ENCODE results near the gene SH2D1A.

The SH2D1A gene

DNA sequence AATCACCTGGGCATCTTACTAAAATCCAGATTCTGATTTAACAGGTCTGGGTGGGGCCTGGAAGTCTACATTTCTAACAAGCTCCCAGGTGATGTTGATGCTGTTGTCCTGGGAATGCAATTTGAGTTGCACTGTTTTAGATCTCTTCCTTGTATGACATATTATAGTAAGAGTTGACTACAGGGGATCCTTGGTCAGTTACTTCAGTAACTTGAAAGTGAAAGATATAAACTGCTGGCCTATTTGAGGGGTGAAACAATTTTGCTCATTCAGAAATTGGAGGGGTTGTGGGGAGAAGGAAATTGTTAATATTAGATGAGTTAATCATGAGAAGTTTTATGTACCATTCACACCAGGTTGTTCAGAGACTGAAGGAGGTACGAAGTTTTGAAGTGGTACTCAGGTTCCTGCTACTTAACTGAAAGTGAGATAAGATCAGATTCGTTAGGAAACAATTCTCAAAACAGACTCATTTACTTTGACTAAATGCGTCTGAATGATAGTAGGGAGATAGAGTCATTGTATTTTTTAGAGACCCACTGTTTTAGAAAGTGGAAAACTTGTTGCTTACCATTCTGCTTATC, 12.5 kb downstream of the SH2D1A start:
- DNase-seq (ENCODE audit: low read depth, low spot score): no peak
- Histone ChIP-seq H3K9me3 (ENCODE audit: insufficient read depth, low read length) (no peaks in the 10 kb centered on the region), H3K9ac (ENCODE audit: insufficient read length, low read depth) (no peak overlapping the region), H3K36me3 (ENCODE audit: insufficient read depth, insufficient read length, low read length) (no peaks in the 10 kb centered on the region), H3K27me3 (ENCODE audit: insufficient read depth, insufficient read length) (no peaks in the 10 kb centered on the region), H3K4me1 (ENCODE audit: insufficient read depth, insufficient read length) (no peaks in the 10 kb centered on the region), H3K4me3 (ENCODE audit: insufficient read length, low read depth) (no peak overlapping the region)
- no peak for TF ChIP-seq ZNF274 (IDR thresholded peaks at IDR 0.05; ENCODE audit: low read depth, low read length)
- no peak for TF ChIP-seq SUZ12 (IDR thresholded peaks at IDR 0.05; ENCODE audit: extremely low read depth, insufficient read depth, insufficient read length)
- no peak for TF ChIP-seq YY1 (IDR thresholded peaks at IDR 0.05; ENCODE audit: insufficient read depth, insufficient read length)

DNA sequence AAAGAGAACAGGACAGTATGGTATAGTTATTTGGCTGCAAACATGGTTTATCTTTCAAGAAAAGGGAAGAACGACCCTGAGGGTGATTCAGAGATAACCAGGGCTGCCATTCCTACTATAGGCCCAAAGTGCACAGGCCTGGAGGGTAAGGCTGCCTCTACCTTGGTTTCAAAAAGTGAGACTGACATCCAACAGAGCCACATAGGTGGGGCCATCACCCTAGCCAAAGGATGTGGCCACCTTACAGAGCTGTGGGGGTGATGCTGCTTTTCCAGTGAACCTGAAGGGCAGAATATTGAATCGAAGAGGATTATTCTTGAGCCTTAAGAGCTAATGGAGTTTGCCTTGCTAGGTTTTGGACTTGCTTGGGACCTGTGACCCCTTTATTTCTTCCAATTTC, 15.7 kb downstream of the SH2D1A start:
- no peaks in the 10 kb centered on the region for H3K36me3 ChIP-seq (ENCODE audit: insufficient read depth, insufficient read length, low read length)
- H3K9me3 ChIP-seq (ENCODE audit: insufficient read depth, low read length): no peaks in the 10 kb centered on the region
- H3K9ac ChIP-seq (ENCODE audit: insufficient read length, low read depth): no peak overlapping the region
- DNase-seq (ENCODE audit: low read depth, low spot score): no peak
- no peak overlapping the region for H3K4me3 ChIP-seq (ENCODE audit: insufficient read length, low read depth)
- TF ChIP-seq YY1 (IDR thresholded peaks at IDR 0.05; ENCODE audit: insufficient read depth, insufficient read length): no peak
- no peak for TF ChIP-seq ZNF274 (IDR thresholded peaks at IDR 0.05; ENCODE audit: low read depth, low read length)
- TF ChIP-seq SUZ12 (IDR thresholded peaks at IDR 0.05; ENCODE audit: extremely low read depth, insufficient read depth, insufficient read length): no peak
- H3K4me1 ChIP-seq (ENCODE audit: insufficient read depth, insufficient read length): no peaks in the 10 kb centered on the region
- H3K27me3 ChIP-seq (ENCODE audit: insufficient read depth, insufficient read length): no peaks in the 10 kb centered on the region

DNA sequence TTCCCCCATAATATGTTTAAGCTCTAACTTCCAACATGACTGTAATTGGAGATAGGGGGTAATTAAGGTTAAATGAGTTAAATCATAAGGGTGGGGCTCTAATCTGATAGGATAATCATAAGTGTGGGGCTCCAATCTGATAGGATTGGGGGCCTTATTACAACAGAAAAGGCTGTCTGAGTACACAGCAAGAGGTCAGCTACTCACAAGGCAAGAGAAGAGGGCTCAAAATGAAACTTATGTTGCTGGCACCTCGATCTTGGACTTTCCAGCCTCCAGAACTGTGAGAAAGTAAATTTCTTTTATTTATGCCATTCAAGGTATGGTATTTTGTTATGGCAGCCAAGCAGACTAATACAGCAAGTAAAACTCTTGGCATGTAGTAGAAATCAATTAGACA, 16.4 kb downstream of the SH2D1A start:
- Histone ChIP-seq H3K4me1 (ENCODE audit: insufficient read depth, insufficient read length) (no peaks in the 10 kb centered on the region), H3K4me3 (ENCODE audit: insufficient read length, low read depth) (no peak overlapping the region), H3K27me3 (ENCODE audit: insufficient read depth, insufficient read length) (no peaks in the 10 kb centered on the region), H3K9me3 (ENCODE audit: insufficient read depth, low read length) (no peaks in the 10 kb centered on the region), H3K9ac (ENCODE audit: insufficient read length, low read depth) (no peak overlapping the region), H3K36me3 (ENCODE audit: insufficient read depth, insufficient read length, low read length) (no peaks in the 10 kb centered on the region)
- DNase-seq (ENCODE audit: low read depth, low spot score): no peak
- no peak for TF ChIP-seq SUZ12 (IDR thresholded peaks at IDR 0.05; ENCODE audit: extremely low read depth, insufficient read depth, insufficient read length)
- TF ChIP-seq ZNF274 (IDR thresholded peaks at IDR 0.05; ENCODE audit: low read depth, low read length): no peak
- TF ChIP-seq YY1 (IDR thresholded peaks at IDR 0.05; ENCODE audit: insufficient read depth, insufficient read length): no peak

DNA sequence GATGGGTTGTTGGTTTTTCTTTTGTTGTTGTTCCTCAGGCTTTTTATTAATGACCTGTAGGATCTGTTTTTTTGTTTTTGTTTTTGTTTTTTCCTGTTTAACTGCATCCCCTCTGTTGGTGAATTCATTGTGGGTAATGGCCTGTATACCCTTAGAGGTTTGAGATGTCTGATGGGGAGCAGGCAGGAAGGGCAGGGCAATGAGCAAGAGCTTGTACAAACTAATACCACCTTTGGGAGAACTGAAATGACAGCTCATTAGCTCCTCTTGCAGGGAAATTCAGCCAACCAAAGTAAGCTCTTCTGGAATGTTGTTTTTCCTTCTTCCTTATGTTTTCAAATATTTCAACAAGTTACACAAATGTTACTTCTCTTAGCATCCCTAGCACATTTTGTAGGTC, 23.4 kb downstream of the SH2D1A start:
- no peaks in the 10 kb centered on the region for H3K4me1 ChIP-seq (ENCODE audit: insufficient read depth, insufficient read length)
- no peaks in the 10 kb centered on the region for H3K27me3 ChIP-seq (ENCODE audit: insufficient read depth, insufficient read length)
- no peak overlapping the region for H3K4me3 ChIP-seq (ENCODE audit: insufficient read length, low read depth)
- H3K36me3 ChIP-seq (ENCODE audit: insufficient read depth, insufficient read length, low read length): no peaks in the 10 kb centered on the region
- H3K9me3 ChIP-seq (ENCODE audit: insufficient read depth, low read length): no peaks in the 10 kb centered on the region
- TF ChIP-seq SUZ12 (IDR thresholded peaks at IDR 0.05; ENCODE audit: extremely low read depth, insufficient read depth, insufficient read length): no peak
- no peak for TF ChIP-seq ZNF274 (IDR thresholded peaks at IDR 0.05; ENCODE audit: low read depth, low read length)
- no peak for TF ChIP-seq YY1 (IDR thresholded peaks at IDR 0.05; ENCODE audit: insufficient read depth, insufficient read length)
- no peak for DNase-seq (ENCODE audit: low read depth, low spot score)
- no peak overlapping the region for H3K9ac ChIP-seq (ENCODE audit: insufficient read length, low read depth)

DNA sequence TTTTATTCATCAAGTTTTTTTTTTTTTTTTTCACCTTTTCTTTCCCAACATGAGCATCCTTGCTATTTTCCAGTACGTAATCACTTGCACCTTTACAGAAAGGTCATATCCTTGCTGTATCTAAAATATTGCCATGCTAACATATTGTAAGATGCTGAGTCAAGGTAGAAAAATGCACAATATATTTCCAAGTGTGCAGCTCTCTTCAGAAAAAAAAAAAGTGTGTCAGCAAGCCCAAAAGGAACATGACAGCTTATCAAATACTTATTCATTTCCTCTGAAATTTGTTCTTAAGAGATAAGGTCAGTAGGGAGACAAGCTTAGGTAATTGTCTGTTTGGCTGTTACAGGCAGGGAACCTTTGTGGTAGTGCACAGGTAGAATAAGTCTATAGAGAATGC, 27.0 kb downstream of the SH2D1A start:
- no peaks in the 10 kb centered on the region for H3K36me3 ChIP-seq (ENCODE audit: insufficient read depth, insufficient read length, low read length)
- H3K27me3 ChIP-seq (ENCODE audit: insufficient read depth, insufficient read length): no peaks in the 10 kb centered on the region
- no peaks in the 10 kb centered on the region for H3K9me3 ChIP-seq (ENCODE audit: insufficient read depth, low read length)
- TF ChIP-seq ZNF274 (IDR thresholded peaks at IDR 0.05; ENCODE audit: low read depth, low read length) (no peak), YY1 (IDR thresholded peaks at IDR 0.05; ENCODE audit: insufficient read depth, insufficient read length) (no peak), SUZ12 (IDR thresholded peaks at IDR 0.05; ENCODE audit: extremely low read depth, insufficient read depth, insufficient read length) (no peak)
- H3K4me3 ChIP-seq (ENCODE audit: insufficient read length, low read depth): no peak overlapping the region
- no peak overlapping the region for H3K9ac ChIP-seq (ENCODE audit: insufficient read length, low read depth)
- no peaks in the 10 kb centered on the region for H3K4me1 ChIP-seq (ENCODE audit: insufficient read depth, insufficient read length)
- DNase-seq (ENCODE audit: low read depth, low spot score): no peak

DNA sequence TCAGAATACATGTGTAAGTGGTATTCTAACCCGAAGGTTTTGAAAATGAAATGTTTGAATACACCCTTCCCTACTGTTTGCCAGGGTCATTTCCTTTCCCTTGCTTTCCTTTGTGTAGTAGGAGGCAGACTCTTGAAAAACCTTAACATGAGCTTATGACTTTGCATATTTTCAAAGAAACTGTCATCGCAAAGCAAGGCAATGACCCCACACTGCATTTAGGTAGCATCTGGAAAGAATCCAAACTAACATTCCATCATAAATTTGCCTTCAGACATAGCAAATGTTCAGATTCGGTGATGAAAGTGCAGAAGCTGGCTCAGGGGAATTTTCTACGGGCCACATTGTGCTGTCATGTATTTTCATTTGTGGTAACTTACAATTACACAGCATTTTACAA, 32.3 kb downstream of the SH2D1A start:
- Histone ChIP-seq H3K4me3 (ENCODE audit: insufficient read length, low read depth) (no peak overlapping the region), H3K9me3 (ENCODE audit: insufficient read depth, low read length) (no peaks in the 10 kb centered on the region), H3K36me3 (ENCODE audit: insufficient read depth, insufficient read length, low read length) (no peaks in the 10 kb centered on the region), H3K9ac (ENCODE audit: insufficient read length, low read depth) (no peak overlapping the region), H3K4me1 (ENCODE audit: insufficient read depth, insufficient read length) (no peaks in the 10 kb centered on the region), H3K27me3 (ENCODE audit: insufficient read depth, insufficient read length) (no peaks in the 10 kb centered on the region)
- DNase-seq (ENCODE audit: low read depth, low spot score): no peak
- TF ChIP-seq YY1 (IDR thresholded peaks at IDR 0.05; ENCODE audit: insufficient read depth, insufficient read length): no peak

DNA sequence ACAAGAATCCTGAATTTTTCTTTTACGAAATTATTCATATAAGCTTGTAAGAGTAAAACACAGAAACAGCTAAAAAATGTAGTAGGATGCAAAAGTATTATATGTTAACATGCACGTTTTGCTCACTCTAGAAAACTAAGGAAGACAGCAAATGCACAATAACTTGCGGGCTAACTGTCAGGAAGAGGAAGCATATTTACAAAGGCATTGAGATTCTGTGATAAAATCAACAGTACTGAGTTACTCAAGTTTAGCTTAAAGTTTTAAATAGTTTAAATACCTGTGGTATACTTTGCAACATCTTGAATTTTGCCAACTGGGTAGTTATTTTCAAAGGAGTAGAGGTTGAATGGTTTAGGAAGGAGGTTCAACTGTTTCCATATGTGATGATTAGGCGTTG, 37.0 kb downstream of the SH2D1A start:
- TF ChIP-seq YY1 (IDR thresholded peaks at IDR 0.05; ENCODE audit: insufficient read depth, insufficient read length) (no peak), SUZ12 (IDR thresholded peaks at IDR 0.05; ENCODE audit: extremely low read depth, insufficient read depth, insufficient read length) (no peak), ZNF274 (IDR thresholded peaks at IDR 0.05; ENCODE audit: low read depth, low read length) (no peak)

DNA sequence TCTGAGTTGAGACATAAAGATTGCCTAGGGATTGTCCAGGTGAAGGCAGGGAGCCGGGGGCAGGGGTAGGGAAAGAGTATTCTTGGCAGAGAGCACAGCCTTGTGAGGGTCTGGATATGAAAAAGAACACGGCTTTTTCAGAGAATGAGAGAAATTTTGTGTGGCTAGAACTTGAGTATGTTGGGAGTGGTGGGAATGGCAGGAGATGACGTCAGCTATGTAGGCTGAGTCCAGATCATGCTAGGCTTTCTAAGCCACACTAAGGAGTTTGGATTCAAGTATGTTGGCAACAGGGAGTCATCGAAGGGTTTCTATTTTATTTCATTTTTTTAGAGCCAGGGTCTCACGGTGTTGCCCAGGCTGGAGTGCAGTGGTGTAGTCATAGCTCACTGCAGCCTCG, 40.0 kb downstream of the SH2D1A start:
- H3K9ac ChIP-seq (ENCODE audit: insufficient read length, low read depth): no peak overlapping the region
- H3K36me3 ChIP-seq (ENCODE audit: insufficient read depth, insufficient read length, low read length): no peaks in the 10 kb centered on the region
- DNase-seq (ENCODE audit: low read depth, low spot score): no peak
- H3K27me3 ChIP-seq (ENCODE audit: insufficient read depth, insufficient read length): no peaks in the 10 kb centered on the region
- no peaks in the 10 kb centered on the region for H3K9me3 ChIP-seq (ENCODE audit: insufficient read depth, low read length)
- H3K4me1 ChIP-seq (ENCODE audit: insufficient read depth, insufficient read length): no peaks in the 10 kb centered on the region
- no peak overlapping the region for H3K4me3 ChIP-seq (ENCODE audit: insufficient read length, low read depth)
- TF ChIP-seq YY1 (IDR thresholded peaks at IDR 0.05; ENCODE audit: insufficient read depth, insufficient read length) (no peak), SUZ12 (IDR thresholded peaks at IDR 0.05; ENCODE audit: extremely low read depth, insufficient read depth, insufficient read length) (no peak), ZNF274 (IDR thresholded peaks at IDR 0.05; ENCODE audit: low read depth, low read length) (no peak)

More for the DNA sequence above, 37.0 kb downstream of the SH2D1A start:
- Histone ChIP-seq H3K9me3 (ENCODE audit: insufficient read depth, low read length) (no peaks in the 10 kb centered on the region), H3K9ac (ENCODE audit: insufficient read length, low read depth) (no peak overlapping the region), H3K27me3 (ENCODE audit: insufficient read depth, insufficient read length) (no peaks in the 10 kb centered on the region), H3K4me1 (ENCODE audit: insufficient read depth, insufficient read length) (no peaks in the 10 kb centered on the region), H3K4me3 (ENCODE audit: insufficient read length, low read depth) (no peak overlapping the region), H3K36me3 (ENCODE audit: insufficient read depth, insufficient read length, low read length) (no peaks in the 10 kb centered on the region)
- no peak for DNase-seq (ENCODE audit: low read depth, low spot score)
